Right renal cortex interstitium (tissue), 3 donors: ENCODE data around the gene SLFN13. TPM values are rescaled to one million over a fixed set of nuclear protein-coding genes. Genes with fewer than 3 reads are reported as not detected.
"Not testable (repeated sequence)": the region's sequence is repeated elsewhere in the genome, so short reads cannot be mapped to it uniquely, and the experiment has no call there.

ENCODE experiments used
- DNase-seq, 3 donors: peaks; one replicate each; pipeline ENCODE4 v3.0.0-alpha.2; 2013; ENCODE audit warnings: low read depth in 3 of 3, low spot score in 2 of 3
- polyA plus RNA-seq, 3 donors: library from polyadenylated mRNA; unstranded; fragments of 120-200 nt; gene quantifications; one replicate each; pipeline ENCODE4 v1.2.1, GENCODE V29; 2013; ENCODE audit not compliant: insufficient read length in 3 of 3

The SLFN13 gene, protein sequence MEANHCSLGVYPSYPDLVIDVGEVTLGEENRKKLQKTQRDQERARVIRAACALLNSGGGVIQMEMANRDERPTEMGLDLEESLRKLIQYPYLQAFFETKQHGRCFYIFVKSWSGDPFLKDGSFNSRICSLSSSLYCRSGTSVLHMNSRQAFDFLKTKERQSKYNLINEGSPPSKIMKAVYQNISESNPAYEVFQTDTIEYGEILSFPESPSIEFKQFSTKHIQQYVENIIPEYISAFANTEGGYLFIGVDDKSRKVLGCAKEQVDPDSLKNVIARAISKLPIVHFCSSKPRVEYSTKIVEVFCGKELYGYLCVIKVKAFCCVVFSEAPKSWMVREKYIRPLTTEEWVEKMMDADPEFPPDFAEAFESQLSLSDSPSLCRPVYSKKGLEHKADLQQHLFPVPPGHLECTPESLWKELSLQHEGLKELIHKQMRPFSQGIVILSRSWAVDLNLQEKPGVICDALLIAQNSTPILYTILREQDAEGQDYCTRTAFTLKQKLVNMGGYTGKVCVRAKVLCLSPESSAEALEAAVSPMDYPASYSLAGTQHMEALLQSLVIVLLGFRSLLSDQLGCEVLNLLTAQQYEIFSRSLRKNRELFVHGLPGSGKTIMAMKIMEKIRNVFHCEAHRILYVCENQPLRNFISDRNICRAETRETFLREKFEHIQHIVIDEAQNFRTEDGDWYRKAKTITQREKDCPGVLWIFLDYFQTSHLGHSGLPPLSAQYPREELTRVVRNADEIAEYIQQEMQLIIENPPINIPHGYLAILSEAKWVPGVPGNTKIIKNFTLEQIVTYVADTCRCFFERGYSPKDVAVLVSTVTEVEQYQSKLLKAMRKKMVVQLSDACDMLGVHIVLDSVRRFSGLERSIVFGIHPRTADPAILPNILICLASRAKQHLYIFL
- 10 to 100 TPM; 15.9 to 23.8 (median 19.2) TPM for polyA plus RNA-seq

DNA sequence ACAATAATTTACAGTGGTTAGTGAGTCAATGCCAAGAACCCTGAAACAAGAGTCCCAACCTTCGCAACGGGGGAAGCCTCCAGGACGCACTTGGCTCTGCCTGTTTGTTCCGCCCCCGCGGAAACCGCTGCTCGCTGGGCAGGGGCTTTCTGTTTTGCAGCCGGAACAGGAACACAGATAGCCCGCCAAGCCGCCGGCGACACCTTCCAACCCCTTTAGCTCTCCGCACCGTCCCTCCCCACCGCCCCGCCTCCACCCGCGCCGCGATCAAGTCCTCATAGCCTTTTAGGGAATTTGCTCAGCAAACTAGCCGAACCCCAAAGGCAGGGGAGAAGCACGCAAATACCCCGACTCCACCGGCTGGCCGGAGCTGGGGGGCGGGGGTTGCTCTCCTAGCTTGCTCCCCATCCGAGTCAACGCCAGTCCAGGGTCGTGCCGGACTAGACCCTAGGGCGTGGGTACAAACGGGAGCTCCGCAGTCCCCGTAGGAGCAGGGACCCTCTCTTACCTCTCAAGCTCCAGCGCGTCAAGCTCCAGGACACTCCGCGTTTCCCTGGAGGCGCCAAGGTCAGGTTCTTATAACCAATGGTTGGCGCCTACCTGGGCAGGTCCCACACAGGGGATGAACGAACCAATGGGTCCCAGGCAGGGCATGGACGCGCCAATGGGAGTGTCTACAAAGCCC lies at the start of gene SLFN13:
Gene SLFN13, minus strand, starts transcription at position 553 of the 685 bp plus-strand sequence. CDS start 3,086 bp downstream, outside the sequence.
- peak in 2 of 3 donors; percentile 52 to 72 for DNase-seq

DNA sequence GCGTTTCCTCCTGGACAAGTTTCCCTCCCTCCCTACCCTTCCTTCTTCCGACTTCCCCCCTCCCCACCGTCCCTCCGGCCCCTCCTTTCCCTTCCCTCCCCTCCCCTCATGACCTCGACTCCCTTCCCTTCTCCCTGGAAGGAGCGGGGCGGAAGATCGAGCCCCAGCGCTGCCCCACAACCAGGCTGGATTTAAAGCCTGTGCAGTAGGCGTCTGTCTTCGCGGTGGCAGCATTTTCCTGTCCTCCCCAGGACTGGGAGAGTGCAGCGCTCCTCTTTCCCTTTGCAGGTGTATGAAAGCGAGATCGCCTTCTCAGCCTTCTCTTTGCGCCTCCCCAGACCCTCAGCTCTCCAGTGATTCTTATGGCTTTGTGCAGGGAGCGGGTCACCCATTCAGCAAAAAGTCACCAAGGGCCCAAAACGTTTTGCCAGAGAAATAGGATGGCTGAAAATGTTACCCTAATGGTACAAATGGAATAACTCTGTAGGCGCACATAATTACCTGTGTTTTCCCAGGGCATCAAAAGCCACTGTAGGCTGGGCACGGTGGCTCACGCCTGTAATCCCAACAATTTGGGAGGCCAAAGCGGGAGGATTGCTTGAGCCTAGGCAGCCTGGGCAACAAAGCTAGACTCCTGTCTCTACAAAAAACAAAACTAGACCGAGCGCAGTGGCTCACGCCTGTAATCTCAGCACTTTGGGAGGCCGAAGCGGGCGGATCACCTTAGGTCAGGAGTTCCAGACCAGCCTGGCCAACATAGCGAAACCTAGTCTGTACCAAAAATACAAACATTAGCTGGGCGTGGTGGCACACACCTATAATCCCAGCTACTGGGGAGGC lies 48.1 kb upstream of the SLFN13 start:
- no peak for DNase-seq

DNA sequence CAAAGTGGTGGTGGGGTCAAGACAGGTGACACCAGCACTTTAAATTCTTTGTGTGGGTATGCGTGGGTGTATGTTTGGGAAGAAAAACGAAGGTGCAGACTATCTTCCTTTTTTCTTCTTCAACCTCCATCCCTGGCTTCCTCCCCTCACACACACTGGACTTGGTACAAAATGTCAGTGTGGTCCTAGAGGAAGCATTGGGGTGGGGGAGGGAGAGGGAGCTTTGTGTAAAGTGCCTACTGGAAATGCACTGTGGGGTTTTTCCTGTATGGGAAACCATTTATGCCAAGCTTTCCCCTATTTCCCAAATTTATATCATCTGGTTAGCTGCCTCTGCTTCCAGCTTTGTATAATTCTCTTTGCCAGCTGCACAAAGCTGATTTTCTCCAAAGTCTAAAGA lies 44.5 kb upstream of the SLFN13 start:
- no peak for DNase-seq

DNA sequence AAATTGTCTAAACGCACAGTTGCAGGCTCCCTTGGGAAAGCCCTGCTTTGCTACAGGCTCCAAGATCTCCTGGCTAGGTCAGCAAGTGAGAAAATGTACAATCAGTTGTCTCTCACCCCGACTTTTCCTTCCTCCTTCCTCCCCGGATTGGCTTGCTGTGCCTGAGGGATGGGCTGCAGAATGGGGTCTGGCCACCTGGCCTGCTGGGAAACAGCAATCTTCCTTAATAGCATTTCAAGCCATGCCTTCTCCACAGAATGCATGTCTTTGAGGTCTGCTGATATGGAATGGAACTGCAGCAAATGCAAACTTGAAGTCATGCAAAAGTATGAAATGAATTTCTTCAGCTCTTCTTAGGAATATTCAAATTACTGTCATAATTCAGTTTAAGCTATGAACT lies 42.9 kb upstream of the SLFN13 start:
- DNase-seq = no peak

DNA sequence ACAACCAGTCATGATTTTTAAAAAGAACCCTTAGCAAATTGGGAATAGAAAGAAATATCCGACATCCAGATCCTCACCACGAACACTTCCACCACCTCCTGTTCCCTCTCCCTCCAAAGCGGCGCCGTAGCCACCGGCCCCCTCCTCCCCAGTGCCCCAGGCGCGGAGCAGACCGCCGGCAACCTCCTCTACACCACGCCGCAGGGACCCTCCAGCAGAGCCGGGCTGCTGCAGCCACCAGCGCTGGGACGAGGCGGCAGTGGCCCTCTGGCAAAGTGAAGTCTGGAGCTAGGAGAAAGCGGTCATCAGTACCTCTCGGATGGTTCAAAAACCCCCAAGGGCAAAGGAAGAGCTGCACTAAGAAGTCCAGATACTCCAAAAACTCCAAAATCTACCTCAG lies 41.4 kb upstream of the SLFN13 start:
- DNase-seq = no peak

DNA sequence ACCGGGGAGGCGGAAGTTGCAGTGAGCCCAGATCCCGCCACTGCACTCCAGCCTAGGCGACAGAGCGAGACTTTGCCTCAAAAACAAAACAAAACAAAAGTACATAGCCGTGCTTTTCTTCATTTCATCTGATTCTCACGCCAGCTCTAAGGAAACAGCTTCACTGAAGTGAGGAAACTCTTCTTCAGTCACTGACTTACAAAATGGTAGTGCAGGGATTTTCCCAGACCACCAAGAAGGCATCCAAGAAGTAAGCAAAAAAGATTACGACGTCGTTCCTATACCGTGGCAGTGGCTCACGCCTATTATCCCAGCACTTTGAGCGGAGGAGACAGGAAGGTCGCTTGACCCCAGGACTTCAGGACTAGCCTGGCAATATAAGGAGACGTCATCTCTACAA lies 40.4 kb upstream of the SLFN13 start:
- no peak for DNase-seq

DNA sequence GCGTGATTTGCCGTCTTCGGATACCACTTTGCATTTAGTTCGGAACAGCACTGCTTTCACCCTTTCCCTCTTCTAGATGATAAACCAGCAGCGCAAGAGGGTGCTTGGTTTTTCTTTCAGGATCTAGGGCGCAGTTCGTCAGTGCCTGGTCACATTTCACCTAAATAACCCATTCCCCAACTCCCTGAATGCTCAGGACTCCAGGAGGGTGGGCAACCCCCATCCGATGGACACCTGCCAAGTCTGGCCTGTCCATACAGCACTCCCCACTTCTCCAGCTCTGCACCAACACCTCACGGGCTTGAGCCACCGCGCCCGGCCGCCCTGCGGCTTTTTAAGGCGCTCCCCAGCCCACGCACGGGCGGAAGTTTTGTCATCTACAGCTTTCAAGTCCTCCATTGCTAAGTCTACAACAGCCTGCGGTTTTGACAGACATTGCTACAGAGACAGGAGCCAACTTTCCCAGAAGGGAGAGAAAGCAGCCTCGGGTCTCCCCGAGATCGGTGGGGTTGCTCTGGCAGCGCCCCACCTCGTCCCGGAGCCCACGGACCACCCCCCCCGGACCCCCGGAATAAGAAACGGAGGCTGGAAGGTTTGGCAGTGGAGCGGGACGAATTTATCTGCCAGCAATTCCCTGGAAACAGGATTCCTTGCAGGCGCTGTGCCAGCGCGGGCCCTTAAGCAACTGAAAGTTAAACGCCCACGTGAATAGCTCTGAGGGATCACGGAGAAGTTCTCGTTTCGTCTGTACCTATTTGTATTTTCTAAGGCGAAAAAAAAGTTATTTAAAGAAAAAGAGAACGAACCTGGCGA lies 38.6 kb upstream of the SLFN13 start:
- peak in 2 of 3 donors; percentile 19 to 56 for DNase-seq

DNA sequence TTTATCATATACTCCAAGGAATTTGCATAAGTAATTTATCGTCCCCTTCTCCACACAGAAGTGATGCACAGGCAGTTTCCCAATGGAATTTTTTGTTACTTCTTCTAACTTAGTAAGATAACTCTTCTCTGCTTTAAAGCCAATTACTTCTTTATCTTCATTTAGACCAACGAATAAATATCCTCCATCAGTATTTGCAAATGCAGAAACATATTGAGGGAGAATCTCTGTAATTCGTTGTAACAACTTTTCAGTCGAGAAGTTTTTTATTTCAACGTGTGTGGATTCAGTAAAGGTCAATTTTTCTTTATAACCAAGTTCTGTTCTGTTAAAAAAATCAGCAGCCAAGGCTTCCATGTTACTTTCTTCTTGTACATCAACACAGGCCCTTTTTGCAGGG lies 30.7 kb upstream of the SLFN13 start:
- no peak for DNase-seq

DNA sequence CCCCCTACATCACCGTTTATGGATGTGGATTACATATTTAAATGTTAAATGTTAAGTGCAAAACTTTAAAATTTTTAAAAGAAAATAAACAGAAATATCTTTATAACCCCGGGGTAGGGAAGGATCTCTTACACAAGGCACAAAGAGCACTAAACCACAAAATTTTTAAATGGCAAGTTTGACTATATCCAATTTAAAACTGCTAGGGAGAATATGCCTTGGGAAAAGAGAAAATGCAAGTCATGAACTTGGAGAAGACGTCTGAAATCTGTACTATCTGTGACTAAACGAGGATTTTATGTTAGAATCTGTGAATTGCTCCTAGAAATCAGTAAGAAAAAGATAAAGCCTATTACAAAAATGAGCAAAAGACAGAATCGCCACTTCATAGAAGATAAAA lies 28.7 kb upstream of the SLFN13 start:
- DNase-seq = no peak

DNA sequence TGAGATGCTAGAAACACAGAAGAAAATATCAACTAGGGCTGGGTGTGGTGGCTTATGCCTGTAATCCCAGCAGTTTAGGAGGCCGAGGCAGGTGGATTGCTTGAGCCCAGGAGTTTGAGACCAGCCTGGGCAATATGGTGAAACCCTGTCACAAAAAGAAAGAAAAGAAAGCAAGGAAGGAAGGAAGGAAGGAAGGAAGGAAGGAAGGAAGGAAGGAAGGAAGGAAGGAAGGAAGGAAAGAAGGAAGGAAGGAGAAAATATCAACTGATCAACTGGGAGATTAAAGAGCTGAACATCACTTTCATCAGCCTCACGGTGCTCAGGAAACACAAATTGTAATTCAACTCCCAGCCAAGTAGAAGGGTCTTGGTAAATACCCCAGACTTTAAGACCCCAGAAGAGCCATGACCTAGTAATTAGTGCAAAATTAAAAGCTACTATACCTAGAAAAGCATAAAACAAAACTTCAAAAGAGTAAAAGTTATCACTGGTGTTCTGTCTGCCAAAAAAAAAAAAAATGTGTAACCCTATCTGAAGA lies 27.8 kb upstream of the SLFN13 start:
- no peak for DNase-seq

DNA sequence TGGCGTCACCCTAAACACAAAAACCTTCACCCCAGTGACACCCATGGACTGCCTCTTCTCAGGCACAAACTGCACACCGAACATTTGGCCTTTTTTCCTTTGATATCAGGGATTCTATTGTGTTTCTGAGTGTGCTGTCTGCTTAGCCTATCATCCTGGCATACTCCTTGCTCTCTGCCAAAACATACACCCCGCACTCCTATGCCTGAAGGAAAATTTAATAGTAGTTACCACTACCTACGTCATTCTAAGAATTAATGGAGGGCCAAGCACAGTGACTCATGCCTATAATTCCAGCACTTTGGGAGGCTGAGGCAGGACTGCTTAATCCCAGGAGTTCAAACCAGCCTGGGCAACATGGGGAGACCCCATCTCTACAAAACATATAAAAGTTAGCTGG lies 19.9 kb upstream of the SLFN13 start:
- no peak for DNase-seq

DNA sequence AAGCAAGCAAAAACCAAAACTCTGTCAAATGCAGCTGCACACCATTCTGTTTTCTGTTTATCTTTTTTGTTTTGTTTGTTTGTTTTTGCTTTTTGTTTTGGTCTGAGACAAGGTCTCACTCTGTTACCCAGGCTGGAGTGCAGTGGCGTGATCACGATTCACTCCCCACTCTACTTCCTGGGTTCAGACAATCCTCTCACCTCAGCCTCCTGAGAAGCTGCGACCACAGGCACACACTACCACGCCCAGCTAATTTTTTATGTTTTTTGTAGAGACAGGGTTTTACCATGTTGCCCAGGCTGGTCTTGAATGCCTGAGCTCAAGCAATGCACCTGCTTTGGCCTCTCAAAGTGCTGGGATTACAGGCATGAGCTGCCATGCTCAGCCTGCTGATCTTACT lies 19.3 kb upstream of the SLFN13 start:
- no peak for DNase-seq

DNA sequence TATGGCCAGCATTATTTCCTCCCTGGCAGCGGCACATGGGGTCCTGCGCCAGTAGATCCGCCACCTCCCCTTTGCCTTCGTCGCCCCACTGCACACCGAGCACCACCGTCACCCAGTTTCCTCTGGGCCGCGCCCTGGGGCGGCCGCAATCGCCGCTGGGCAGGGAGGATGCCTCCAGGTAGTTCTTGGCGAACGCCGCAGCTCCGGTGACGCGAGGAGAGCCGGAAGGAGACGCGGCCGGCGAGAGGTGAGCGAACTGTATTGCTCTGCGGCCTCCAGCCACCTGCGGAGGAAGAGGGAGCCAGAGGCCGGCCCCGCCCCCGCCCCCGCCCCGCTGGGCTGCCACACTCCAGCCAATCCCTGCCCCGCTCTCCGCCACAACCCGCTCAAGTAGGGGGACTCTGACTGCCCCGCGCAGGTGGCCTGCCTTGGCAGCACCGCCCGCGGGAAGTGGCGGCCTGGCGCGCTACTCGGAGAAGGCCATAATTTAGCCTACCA lies 11.8 kb upstream of the SLFN13 start:
- no peak for DNase-seq

DNA sequence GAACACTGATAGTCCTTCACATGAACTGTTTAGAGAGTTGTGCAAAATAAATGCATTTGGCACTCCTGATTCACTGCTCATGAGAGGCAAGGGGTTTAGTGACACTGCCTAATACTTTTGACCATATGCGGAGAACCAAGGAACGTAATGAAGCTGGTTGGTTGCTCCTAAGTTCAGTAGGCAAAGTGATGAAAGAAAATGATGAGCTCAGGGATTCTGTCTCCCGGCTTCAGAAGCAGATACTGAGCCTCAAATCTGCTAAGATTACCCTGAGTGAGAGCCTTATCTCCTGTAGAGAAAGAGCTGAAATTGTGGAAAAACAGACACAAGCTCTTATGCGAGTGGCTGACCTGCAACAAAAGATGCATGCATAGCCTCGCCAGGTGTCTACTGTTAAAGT lies 5.5 kb upstream of the SLFN13 start:
- DNase-seq = not testable (repeated sequence)

DNA sequence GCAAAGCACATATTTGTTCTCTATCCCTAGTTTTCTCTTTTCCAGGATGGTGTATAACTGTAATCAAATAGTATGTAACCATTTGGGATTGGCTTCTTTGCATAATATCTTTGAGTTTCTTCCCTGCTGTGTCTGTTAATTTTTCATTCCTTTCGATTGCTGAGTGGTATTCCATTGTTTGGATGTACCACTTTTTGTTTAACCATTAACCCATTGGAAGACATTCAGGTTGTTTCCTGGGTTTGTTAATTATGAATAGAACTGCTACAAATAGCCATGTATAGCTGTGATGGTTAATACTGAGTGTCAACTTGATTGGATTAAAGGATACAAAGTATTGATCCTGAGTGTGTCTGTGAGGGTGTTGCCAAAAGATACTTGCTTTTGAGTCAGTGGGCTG lies 4.6 kb upstream of the SLFN13 start:
- no peak for DNase-seq

DNA sequence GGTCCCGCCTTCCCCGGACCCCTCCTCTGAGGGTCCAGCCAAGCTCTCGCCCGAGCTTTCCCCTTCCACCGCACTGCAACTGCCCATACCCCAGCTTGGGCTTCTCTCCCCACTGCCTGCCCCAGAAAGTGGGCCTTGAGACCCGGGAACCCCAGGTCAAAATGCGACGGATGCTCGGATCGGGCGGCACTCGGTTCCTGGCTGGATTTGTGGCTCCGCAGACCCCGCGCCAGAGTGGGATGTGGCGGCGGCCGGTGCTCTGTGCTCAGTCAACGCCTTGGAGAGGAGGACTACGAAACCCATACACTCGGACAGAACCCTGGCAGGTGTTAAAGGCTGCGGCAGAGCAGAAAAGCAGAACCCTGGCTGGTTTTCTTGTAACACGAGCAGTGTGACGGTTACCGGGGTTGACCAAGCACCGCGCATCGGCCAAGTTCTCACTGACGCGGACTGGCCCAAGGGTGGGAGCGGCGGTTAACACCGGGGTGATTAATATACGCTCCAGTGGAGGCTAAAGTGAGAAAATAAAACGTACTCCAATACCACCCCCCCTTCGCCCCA lies 885 bp upstream of the SLFN13 start:
- no peak for DNase-seq

DNA sequence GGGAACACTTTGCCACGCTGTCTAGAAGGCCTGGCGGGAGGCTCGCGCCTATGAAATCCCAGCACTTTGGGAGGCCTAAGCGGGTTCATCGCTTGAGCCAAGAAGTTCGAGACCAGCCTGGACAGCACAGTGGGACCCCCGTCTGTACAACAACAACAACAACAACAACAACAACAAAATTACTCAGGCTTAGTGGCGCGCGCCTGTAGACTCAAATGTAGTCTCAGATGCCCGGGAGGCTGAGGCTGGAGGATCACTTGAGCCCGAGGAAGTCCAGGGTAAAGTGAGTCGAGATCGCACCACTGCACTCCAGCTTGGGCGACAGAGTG lies 297 bp upstream of the SLFN13 start:
- no peak for DNase-seq

DNA sequence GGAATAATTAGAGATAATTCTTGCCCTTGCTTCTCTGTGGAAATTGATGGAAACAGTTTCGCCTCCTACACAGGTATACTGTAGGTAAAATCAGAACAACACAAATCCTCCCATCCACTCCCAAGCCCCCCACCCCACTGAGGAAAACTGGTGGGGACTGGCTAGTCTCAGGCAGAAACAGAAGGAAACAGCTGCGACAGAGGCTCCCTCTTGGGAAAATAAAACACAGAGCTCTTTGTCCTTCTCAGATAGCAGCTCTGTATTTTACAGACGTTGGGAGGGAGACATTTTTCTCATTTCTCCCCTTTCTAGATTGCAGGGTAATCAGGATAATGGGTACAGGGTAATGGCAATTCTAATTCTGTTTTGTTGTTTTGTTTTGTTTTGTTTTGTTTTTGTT lies 1.1 kb downstream of the SLFN13 start:
- no peak for DNase-seq

DNA sequence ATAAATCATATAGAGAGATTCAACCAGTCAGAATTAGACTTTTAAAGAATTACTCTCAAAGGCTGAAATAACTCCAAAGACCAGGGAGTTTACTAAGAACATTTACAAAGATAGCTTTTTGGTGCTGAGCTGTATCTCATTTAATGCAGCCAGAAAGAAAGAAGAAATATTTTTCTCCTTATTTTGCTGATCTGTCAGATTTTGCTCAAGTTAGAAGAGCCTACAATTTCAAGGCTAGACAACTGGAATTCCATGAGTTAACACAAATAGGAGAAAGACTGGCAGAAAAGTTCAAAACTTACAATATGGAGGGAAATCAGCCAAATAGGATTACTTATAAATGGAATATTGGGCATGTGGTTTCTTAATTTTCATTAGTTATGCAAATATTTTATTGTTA lies 10.1 kb downstream of the SLFN13 start:
- DNase-seq = no peak
